COLO668 (cell line): ENCODE measurements around the gene TOR4A.
A peak's percentile ranks its signal among the peaks of the same experiment; 100 is the strongest.

Experiments used
- DNase-seq: peaks from one replicate; lab custom pipeline; 2025; ENCODE audit not compliant: unreplicated experiment; lab: John Stamatoyannopoulos, UW

TOR4A gene

GRCh38 chr9:137277329-137278041, at the start of gene TOR4A:
Gene TOR4A (plus strand): TSS chr9:137277726. CDS start chr9:137278690, 964 bp downstream.
- peak; percentile 69 for DNase-seq

GRCh38 chr9:137227853-137228505, 49.5 kb upstream of the TOR4A start:
- no peak for DNase-seq

GRCh38 chr9:137228506-137228967, 49.0 kb upstream of the TOR4A start:
- DNase-seq = no peak

GRCh38 chr9:137228968-137229896, 48.3 kb upstream of the TOR4A start:
- no peak for DNase-seq

GRCh38 chr9:137229903-137230704, 47.4 kb upstream of the TOR4A start:
- DNase-seq = no peak

GRCh38 chr9:137230705-137231371, 46.7 kb upstream of the TOR4A start, which contains the start of gene SLC34A3:
Gene SLC34A3 (plus strand): TSS chr9:137230901. CDS start chr9:137231703, 802 bp downstream.
- DNase-seq = no peak

- DNase-seq = no peak
Measured at GRCh38 chr9:137231372-137232039, 46.0 kb upstream of the TOR4A start.

GRCh38 chr9:137232101-137232500, 45.4 kb upstream of the TOR4A start:
- no peak for DNase-seq

GRCh38 chr9:137232510-137232909, 45.0 kb upstream of the TOR4A start:
- no peak for DNase-seq

- DNase-seq = peak; percentile 63
Measured at GRCh38 chr9:137233143-137233980, 44.2 kb upstream of the TOR4A start.

GRCh38 chr9:137234055-137234697, 43.4 kb upstream of the TOR4A start:
- peak; percentile 64 for DNase-seq

- DNase-seq = no peak
Measured at GRCh38 chr9:137234758-137235423, 42.6 kb upstream of the TOR4A start.

GRCh38 chr9:137235424-137236237, 41.9 kb upstream of the TOR4A start:
- DNase-seq = no peak

GRCh38 chr9:137236238-137236935, 41.1 kb upstream of the TOR4A start:
- peak; percentile 95 for DNase-seq

GRCh38 chr9:137236936-137237421, 40.5 kb upstream of the TOR4A start:
- peak; percentile 81 for DNase-seq
